HG02798 (cell line): ENCODE results near the gene ARHGAP45.
A peak's percentile ranks its signal among the peaks of the same experiment; 100 is the strongest.
"Not testable (repeated sequence)": the region's sequence is repeated elsewhere in the genome, so short reads cannot be mapped to it uniquely, and the experiment has no call there.

Source experiments
- ATAC-seq: cut with Tn5 transposase; IDR thresholded peaks from one replicate; pipeline ENCODE4 v1.9.1; 2021; ENCODE audit warnings: mild to moderate bottlenecking; ENCODE audit not compliant: unreplicated experiment, poor library complexity

Gene ARHGAP45

DNA sequence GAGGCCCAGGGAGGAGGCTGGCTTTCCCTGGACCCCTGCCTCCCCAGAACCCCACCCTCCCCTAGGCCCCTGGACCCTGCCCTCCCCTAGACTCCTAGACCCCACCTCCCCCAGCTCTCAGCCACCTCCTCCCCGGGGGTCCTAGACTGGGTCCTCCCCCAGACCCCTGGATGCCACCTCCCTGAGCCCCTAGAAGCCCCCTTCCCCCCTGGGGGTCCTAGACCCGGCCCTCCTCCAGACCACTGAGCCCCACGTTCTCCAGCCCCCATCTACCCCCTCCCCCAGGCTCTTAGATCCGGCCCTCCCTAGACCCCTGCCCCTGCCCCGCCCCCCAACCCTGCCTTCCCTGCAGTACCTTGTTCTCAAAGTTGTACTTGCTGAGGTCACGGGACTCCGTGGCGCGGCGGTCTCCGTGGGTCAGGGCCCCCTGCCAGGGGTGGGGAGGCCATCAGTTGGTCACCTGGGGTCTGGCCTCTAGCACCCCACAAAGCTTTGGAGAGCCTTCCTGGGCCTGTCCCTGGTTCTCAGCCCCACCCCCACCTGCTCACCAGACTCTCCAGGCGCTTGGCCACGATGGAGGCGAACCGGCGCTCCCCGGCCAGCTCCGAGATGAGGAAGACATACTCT, 44.8 kb downstream of the ARHGAP45 start:
- ATAC-seq = no peak

DNA sequence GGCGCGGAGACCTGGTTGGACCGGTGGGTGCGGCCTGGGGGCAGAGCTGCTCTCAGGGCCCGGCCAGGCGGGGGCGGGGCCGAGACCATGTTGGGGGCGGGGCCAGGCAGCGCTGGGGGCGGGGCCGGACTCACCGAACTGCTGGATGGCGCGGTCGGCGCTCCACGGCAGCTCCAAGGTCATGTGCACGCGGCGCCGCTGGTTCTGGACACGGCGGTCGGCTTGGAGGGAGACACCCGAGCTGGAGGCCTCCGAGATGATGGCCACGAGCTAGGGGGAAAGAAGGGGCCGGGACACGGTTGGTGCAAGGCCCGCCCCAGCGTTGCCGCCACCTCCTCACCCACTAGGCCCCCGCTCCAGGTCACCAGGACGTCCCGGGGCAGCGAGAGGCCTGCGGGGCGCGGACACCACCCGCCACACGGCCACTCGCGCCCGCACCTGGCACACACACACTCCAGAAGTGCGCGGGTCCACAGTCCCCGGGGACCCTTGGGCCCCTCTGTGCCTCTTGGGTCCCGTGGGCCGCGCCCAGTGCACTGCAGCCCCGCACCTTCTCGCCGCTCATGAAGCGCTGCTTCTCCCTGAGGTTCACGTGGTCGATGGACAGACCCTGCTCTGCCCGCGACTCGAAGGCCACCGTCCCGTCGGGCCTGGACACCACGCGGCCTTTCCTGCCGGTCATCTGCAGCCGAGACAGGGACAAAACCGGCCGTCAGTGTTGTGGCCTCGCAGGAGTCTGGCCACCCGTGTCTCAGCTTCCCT, 45.5 kb downstream of the ARHGAP45 start:
- no peak for ATAC-seq

DNA sequence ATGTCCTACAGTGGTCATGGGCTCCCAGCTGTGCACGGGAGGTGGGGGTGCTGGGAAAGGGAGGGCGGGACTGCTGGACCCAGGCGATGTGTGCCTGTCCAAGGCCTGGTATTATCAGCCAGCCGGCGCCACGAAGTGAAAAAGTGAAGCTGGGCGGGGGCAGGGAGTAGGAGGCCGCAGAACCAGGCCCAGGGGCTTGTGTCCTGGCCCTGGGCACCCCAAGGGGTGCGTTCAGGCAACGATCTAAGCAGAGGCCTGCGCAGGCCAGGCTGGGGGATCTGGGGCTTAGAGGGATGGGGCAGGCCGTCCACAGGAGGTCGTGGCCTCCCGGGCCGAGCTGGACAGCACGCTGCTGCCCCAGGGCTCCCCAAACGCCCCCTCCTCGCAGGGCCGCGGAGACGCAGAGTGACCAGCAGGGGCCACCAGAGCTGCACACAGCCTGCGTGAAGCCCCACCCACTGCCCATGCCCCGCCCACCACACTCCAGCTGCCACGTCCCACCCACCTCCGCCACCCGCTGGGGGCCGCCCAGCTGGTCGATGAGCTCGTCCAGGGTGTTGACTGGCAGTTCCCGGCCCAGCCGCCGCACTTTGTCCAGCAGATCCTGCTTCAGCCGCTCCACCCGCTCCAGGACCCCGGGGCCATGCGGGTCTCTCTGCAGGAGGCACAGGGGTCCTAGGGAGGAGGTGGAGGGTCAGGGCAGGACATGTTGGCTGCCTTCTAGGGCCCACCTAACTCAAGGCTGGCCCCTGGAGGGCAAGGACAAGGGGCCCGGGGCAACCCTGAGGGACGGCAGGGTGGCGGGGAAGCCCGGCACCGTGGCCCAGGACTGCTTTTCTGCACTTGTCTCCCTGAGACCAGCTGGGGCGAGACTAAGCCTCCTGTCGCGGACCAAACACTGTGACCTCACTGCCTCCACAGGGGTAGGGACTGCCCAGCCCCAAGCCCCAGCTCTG, 46.3 kb downstream of the ARHGAP45 start:
- ATAC-seq = peak; percentile 60

DNA sequence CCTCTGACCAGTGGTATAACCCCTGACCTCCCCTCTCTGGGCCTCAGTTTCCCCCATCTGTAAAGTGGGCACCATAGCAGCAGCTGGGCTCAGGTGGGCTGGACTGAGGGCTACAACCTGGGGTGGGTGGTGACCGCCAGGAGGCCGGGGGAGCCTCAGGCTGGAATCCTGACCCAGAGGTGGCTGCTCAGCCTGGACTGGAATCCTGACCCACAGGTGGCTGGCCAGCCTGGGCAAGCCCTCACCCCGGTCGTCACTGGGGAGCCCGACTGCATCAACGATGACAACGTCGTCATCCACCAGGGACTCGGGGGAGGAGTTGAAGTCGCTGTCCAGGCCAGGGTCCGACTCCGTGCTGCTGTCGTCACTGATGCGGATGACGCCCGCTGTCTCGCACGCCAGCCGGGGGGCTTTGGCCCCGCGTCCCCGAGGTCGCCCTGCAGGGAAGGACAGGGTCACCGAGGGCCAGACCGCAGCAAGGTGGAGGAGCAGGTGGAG, 47.1 kb downstream of the ARHGAP45 start:
- ATAC-seq = no peak

DNA sequence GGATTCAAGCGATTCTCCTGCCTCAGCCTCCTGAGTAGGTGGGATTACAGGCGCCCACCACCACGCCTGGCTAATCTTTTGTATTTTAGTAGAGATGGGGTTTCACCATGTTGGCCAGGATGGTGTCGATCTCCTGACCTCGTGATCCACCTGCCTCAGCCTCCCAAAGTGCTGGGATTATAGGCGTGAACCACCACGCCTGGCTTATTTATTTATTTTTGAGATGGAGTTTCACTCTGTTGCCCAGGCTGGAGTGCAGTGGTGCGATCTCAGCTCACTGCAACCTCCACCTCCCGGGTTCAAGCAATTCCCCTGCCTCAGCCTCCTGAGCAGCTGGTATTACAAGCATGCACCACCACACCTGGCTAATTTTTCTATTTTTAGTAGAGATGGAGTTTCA, 47.8 kb downstream of the ARHGAP45 start:
- ATAC-seq = not testable (repeated sequence)

DNA sequence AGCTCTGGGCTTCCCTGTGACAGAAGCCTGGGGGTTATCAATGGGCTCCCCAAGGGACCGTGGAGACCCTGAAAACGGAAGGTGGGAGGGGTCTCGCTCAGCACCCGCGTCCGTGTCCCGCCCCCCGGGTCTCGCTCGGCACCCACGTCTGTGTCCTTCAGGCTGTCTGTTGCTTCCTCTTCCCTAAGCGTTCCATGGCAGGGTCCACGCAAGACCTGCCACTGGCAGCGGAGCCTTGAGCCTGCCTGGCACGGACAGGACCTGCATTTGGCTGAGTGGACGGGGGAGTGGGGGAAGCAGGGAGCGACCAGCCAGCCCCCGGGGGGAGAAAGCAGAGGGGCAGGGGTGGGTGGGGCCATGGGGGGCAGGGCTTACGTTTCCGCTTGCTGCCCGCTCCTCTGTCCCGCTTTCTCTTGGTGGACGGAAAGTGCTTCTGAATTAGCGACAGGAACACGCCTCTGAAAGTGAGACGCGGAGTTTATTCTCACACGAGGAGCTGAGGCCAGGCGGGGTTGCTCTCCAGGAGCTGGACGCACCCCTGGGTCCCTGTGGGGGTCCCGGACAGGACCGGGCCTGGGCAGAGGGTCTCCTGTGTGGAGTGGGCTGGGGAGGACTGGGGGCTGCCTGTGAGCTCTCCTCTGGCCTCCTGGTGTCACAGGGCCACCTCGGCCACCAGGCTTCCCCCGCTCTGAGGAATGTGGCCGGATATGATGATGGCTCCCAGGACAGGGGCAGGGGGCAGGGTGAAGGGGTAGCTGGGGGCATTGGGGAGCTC, 48.9 kb downstream of the ARHGAP45 start:
- ATAC-seq = no peak

DNA sequence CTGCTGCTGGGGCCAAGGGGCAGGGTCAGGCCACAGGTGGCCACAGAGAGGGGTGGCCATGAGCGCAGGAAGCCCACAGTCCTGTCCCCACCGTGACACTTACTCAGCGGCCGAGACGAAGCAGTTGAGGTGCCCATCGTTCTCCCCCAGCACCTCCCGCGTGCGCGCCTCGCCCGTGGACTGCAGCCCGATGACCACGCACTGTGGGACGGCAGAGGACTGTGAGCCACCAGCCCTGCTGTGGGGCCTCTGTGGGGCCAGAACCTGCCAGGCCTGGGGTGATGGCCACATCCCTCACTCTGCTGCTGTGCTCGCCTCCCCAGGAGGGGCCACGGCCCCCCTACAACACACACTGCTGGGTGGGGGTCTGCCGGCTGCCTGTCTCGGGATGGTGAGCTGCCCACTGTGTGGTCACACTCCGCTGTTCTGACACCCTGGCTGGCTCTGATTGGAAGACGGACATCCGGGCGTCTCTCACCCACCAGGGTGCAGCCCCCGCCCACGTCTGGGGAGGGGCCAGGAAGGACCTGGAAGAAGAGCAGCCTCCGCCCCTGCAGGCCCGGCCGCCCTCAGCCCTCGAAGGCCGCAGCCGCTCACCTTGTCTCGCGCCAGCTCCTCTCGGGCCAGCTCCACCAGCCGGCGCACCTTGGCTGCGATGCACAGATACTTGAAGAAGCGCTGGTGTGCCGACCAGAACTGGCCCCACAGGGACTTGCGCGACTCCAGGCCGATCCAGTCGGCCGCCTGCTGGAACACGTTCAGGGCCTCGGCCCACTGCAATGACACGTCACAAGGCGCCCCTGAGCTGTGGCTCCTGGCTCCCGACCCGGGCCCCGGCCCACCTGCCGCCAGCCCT, 50.0 kb downstream of the ARHGAP45 start:
- ATAC-seq = no peak

DNA sequence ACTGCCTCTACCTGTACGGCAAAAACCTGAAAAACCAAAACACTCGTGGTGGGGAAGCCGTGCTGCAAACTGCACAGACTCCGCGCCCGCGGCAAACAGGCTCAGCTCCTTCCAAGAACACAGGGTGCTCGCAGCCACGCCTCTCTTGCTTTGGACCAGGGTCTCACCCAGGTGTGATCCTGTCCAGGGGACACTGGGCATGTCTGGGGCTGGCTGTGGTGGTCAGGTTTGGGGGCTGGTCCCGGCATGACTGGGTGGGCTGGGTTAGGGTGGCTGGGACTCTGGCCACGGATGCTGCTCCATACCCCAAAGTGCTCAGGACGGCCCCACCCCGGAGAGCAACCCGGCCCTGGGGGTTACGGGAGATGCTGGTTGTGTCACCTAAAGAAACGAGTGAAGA, 50.7 kb downstream of the ARHGAP45 start:
- ATAC-seq = no peak

DNA sequence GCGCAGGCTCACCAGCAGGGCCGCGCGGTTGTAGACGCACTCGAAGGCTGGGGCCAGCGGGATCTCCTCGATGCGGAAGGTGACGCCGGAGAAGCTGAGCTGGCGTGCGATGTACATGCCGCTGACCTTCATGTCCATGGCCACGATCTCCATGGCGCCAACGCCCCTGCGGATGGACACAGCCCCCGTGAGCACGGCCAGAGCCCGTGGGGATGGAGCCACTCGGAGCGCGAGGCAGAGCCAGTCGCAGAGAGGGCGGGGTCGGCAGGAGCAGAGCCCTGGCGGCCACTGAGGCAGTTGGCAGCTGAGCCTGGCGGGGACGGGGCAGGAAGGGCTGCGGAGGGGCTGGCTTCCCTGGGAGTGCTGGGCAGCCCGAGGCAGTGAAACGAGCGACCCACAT, 52.0 kb downstream of the ARHGAP45 start:
- no peak for ATAC-seq

DNA sequence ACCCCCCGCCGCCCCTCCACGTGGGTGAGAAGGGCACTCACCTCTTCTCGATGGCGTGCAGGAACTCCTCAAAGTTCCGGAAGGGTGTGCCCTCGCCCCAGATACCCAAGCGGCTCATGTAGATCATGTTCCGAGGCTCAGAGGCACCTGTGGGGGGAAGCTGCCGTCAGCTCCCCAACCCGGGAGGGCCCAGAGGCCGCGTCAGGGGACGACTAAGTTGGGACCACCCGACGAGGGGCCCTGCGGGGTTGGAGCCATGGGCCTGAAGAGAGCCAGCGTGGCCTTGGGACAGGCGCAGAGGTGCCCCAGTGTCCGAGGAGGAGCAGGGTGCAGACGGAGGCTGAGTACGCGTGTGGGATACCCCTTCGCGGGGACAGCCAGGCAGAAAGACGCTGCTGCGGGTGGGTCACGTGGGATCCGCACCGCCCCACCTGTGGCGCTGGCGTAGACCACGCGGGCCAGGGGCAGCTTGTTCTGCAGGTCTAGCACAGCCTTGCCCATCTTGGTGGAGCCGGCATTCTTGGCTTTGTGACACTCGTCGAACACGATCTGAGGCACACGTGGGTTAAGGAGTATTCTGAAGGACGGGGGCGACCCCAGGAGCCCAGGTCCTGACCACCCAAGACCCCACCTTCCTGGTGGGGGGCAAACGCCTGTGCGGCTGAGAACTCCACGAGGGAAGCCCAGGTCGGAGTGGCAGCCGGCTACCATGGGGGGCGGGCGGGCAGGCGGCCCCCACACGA, 52.7 kb downstream of the ARHGAP45 start:
- ATAC-seq = no peak

DNA sequence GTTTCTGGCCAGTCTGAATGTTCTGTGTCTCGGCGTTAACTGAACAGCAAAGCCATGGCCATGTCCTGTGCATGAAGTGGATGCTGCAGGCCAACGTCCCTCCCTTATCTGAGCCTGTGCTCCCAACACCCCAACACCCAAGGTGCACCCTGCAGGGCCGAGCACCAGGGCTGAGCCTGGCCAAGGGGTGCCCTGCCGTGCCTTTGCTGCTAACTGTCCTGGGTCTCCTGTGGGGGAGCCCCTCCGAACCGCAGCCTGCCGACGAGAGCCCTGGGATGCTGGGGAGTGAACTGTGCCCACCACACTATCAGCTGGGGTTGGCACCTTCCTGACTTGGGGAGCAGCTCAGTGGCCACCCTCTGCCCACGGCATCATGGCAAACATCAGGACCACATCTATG, 54.4 kb downstream of the ARHGAP45 start:
- no peak for ATAC-seq

DNA sequence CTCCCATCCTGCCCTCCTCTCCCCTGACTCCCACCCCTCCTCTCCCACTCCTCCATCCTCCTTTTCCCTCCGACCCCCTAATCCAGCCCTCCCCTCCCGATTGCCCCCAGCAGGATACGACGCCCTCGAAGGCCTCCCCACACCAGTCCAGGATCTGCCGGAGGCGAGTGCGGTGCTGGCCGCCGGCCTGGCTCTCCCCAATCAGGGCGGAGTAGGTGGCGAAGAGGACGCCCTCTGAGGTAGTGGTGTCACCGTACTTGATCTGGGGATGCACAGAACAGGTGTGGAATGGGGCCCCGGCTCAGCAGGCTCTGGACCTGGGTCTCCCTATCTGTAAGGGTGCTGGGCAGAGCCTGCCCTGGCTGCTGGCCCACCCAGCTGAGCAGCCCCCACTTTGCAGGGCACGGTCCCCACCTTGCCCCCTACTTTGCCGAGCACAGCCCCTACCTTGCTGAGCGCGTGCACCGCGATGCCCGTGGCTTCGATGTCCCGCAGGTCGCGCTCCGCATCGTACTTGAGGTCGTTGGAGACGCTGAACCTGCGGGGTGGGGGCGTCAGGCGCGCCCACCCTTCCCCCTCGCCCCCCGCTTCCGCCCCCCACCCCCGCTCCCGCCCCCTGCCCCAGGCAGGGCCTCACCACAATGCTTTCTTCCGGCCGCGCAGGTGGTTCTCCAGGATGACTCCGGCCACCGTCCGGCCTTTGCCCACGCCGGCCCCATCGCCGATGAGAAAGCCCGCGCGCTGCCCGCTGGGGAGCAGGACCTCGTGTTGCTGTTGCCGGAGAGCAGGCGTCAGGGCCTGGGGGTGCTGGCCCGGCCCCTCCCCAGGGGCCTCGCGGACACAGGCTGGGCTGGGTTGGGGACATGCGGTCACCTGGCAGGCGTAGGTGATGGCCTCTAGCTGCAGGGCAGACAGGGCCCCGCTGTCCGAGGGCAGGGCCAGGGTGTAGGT, 55.3 kb downstream of the ARHGAP45 start:
- ATAC-seq = no peak

DNA sequence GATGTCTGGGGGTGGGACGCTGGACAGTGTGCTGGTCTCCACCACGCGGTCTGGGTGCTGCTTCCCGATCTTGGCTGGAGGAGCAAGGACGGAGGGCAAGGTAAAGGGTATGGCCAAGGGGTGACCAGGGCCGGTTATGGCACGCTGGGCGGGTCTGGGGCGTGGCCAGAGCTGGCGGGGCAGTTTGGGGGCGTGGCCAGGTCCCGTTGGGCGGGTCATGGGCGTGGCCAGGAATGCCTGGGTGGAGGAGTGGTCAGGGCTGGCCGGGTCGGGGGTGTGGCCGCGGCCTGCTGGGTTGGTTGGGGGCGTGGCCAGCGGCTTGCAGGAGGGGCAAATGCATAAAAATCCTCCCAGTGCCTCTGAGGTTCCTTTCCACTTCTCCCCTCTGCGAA, 56.0 kb downstream of the ARHGAP45 start:
- ATAC-seq = no peak

DNA sequence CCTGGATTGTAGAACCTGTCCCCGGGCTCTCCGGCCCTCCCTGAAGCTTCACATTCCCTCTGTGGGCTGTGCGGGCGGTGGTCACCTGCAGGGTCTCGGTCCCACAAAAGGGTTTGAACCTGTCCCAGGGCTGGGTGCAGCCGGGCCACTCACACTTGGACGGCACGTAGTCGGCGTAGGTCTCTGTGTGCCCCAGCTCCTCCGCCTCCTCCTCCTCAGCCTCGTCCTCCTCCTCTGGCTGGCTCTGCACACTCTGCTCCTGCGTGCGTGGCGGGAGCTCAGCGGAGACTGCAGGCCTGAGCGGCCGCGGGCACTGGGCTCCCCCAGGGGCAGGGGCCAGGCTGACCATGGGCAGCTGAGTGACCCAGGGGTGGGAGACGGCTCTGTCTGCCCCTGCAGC, 56.4 kb downstream of the ARHGAP45 start:
- no peak for ATAC-seq

DNA sequence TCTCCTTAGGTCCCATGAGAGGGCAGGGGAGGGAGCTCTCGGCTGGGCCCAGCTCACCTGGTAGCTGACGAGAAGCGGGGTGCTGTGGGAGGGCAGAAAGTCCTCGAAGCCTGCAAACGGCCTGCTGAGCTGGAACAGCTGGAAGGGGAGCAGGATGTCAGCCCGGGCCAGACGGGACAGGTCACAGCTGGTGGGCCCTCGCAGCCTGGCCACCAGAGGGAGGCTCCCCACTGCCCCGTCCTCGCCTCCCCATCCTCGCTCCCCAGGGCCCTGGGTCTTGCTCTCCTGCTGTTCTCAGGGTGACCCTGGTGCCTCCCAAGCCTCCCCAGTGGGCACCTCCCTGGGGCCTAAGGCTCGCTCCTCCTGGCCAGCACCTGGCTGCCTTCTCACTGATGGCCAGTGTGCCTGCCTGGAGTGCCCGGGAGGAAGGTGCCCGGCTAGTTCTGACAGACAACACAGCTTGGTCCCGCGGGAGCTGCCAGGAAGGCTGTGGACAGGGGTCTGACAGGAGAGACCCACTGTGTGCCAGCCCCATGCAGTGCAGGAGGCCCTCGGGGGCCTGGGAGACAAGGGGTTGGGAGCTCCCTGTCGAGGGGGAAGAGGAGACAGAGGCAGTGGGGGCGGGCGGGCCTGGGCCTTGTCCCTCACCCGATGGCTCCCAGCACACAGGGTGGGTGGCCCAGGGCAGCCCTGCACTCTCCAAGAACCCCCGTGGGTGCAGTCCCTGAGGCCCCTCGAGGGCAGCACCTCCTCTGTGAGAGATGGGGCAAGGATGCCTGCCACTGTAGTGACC, 57.1 kb downstream of the ARHGAP45 start:
- no peak for ATAC-seq

DNA sequence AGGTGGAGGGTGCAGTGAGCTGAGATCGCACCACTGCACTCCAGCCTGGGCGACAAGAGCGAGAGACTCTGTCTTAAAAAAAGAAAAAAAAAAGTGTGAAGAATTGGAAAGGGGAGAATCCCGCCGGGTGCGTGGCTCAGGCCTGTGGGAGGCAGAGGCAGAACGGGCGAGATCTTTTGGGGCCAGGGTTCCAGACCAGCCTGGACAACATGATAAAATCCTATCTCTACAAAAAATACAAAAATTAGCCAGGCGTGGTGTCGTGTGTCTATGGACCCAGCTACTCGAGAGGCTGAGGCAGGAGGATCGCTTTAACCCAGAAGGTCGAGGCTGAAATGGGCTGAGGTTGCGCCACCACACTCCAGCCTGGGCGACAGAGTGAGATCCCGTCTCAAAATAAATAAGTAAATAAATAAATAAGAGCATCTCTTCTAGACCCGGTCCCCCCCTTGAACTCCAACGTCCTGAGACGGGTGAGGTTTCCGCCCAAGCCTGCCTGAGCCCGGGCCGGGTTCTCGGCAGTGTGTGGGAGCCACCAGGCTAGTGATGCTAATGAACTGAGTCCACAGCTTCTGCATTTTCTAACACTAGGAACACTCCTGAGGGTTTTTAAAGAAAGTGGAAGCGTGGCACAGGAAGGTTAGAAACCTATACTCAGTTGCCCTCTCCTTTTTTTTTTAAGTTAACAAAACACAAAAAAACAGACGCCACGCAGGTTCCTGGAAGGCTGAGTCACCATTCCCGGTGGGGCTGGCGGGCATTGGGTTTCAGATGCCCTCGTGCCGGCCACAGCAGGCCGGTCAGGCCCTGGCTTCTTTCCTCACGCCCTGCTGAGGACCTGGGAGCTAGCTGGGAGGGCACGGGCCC, 58.9 kb downstream of the ARHGAP45 start:
- ATAC-seq = no peak
